ENCODE measurements around the gene MAG. TPM values are rescaled to one million over a fixed set of nuclear protein-coding genes. Genes with fewer than 3 reads are reported as not detected.

MAG gene
- total RNA-seq, 2 donors from 2014 or later, result 0.61 to 1.7 TPM

DNA sequence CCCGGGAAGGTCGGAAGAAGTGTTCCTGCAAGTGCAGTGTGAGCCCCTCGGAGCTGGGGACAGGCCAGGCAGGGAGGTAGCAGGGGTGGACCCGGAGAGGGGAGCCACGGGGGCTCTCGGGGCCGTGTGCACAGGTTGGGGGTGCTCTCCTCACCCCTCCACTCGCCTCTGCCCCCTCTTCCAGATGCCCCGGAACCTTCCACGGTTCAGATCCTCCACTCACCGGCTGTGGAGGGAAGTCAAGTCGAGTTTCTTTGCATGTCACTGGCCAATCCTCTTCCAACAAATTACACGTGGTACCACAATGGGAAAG is 46.0 kb downstream of the MAG start:
- Mint-ChIP-seq H3K36me3 (peaks cover 0 to 7% of the 10 kb centered on the region in 2 donors), H3K9me3 (no peaks in the 10 kb centered on the region), H3K27ac (no peak overlapping the region)
- DNase-seq (ENCODE audit: low spot score in 2 of 2) (no peak), ATAC-seq (no peak)

DNA sequence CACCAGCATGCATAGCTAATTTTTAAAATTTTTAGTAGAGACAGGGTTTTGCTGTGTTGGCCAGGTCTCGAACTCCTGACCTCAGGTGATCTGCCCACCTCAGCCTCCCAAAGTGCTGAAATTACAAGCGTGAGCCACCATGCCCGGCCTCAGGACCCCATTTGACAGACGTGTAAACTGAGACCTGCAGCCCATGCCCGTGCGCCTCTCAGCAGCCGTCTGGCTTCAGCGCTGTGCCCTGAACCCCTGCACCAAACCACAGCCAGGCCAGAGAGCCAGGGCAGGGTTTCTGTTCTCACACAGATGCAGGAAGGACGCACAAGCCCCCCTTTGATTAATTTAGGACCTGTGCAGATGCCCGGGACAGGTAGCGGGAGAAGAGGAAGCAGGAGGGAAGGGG is 48.5 kb downstream of the MAG start:
- no peaks in the 10 kb centered on the region for H3K36me3 Mint-ChIP-seq
- no peaks in the 10 kb centered on the region for H3K9me3 Mint-ChIP-seq
- DNase-seq (ENCODE audit: low spot score in 2 of 2) (no peak), ATAC-seq (no peak)
- no peak overlapping the region for H3K27ac Mint-ChIP-seq

DNA sequence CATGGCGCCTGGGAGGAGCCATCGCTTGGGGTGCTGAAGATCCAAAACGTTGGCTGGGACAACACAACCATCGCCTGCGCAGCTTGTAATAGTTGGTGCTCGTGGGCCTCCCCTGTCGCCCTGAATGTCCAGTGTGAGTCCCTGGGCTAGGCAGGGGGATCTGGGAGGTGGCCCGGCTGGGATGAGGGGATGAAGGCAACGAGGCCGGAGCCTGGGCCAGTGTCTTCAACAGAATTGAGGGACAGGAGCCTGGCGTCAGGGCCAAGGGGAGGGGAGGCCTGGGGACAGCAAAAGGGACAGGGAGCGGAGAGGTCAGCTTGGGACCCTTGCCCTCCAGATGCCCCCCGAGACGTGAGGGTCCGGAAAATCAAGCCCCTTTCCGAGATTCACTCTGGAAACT is 49.0 kb downstream of the MAG start:
- H3K27ac Mint-ChIP-seq, result no peak overlapping the region
- no peak for ATAC-seq

DNA sequence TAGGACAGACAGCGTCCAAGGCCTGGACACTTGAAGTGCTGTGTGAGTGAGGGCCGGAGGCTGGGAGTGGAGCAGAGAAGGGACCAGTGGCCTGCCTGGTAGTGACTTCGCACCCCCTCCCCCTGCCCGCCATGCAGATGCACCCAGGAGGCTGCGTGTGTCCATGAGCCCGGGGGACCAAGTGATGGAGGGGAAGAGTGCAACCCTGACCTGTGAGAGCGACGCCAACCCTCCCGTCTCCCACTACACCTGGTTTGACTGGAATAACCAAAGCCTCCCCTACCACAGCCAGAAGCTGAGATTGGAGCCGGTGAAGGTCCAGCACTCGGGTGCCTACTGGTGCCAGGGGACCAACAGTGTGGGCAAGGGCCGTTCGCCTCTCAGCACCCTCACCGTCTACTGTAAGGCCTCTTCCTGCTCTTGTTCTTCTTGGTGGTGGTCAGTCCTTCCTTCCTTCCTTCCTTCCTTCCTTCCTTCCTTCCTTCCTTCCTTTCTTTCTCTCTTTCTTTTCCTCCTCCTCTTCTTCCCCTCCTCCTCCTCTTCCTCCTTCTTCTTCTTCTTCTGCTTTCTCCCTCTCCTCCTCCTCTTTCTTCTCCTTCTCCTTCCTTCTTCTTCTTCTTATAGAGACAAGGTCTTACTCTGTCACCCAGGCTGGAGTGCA is 49.7 kb downstream of the MAG start:
- no peak for ATAC-seq
- no peaks in the 10 kb centered on the region for H3K36me3 Mint-ChIP-seq
- no peak for DNase-seq (ENCODE audit: low spot score in 2 of 2)
- no peaks in the 10 kb centered on the region for H3K9me3 Mint-ChIP-seq
- peak overlapping the region in 1 of 2 donors; percentile 73 for H3K27ac Mint-ChIP-seq

More for the DNA sequence above, 49.0 kb downstream of the MAG start:
- Mint-ChIP-seq H3K9me3 (no peaks in the 10 kb centered on the region), H3K36me3 (no peaks in the 10 kb centered on the region)
- DNase-seq (ENCODE audit: low spot score in 2 of 2), result no peak

DNA sequence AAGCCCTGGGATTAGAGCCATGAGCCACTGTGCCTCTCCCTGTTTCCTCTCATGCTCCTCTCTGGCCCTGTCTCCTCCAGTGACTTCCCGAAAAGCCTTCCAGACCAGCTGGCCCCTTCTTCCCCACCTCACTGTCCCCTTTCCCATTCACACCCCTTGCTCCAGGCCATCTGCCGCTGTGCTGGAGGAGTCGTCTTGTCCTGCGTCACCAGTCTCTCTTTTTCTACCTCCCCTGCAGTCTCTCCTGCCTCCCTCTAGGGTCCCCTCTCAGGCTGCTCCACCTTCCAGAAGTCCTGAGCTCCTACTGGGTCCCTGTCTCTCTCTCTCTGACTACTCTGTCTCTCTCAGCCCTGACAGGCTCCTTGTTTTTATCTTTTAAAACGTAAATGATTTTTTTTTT is 50.5 kb downstream of the MAG start:
- Mint-ChIP-seq H3K9me3 (no peaks in the 10 kb centered on the region), H3K27ac (peak overlapping the region in 1 of 2 donors; percentile 73), H3K36me3 (no peaks in the 10 kb centered on the region)
- DNase-seq (ENCODE audit: low spot score in 2 of 2), result no peak
- no peak for ATAC-seq

DNA sequence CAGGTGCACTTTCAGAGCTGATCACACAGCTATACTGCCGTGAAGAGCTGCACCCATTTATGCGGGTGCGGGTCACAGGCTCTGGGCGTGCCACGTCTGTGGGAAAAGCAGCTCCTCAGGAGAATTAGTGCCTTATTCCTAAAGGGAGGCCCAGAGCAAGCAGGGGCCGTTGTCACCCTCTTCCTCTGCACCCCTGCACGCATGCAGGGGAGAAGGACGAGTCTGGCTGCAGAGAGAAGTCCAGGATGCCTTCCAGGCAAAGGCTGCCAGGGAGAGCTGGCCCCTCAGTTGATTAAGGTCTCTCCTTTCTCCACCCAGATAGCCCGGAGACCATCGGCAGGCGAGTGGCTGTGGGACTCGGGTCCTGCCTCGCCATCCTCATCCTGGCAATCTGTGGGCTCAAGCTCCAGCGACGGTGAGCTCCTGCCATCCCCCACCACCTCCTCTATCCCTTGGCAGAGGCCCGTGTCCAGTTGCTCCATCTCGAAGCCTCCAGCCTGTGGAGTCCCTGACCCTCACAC is 52.6 kb downstream of the MAG start:
- DNase-seq (ENCODE audit: low spot score in 2 of 2) (peak in 1 of 2 donors; percentile 48), ATAC-seq (no peak)
- H3K27ac Mint-ChIP-seq, result no peak overlapping the region
- H3K36me3 Mint-ChIP-seq, result no peaks in the 10 kb centered on the region
- no peaks in the 10 kb centered on the region for H3K9me3 Mint-ChIP-seq

DNA sequence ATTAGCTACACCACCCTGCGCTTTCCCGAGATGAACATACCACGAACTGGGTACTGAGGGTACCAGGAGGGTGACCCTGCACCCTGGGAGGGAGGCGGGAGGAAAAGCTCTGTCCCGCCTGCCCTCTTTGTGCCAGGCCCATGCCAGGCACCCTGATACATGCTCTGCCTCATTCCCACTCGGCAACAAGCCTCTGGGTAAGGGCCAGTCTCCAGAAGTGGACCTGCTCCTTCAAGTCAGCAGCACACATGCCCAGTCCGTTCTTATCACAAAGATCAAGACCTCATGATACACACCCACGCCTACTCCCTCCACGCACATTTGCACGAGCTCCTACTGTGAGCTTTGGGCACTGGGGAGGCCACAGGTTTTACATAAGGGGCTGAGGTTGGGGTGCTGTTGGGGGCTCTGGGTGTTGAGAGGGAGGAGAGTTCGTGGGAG is 53.7 kb downstream of the MAG start:
- DNase-seq (ENCODE audit: low spot score in 2 of 2) (no peak), ATAC-seq (no peak)
- Mint-ChIP-seq H3K36me3 (no peaks in the 10 kb centered on the region), H3K9me3 (no peaks in the 10 kb centered on the region), H3K27ac (peak overlapping the region; percentile 97 to 99)

DNA sequence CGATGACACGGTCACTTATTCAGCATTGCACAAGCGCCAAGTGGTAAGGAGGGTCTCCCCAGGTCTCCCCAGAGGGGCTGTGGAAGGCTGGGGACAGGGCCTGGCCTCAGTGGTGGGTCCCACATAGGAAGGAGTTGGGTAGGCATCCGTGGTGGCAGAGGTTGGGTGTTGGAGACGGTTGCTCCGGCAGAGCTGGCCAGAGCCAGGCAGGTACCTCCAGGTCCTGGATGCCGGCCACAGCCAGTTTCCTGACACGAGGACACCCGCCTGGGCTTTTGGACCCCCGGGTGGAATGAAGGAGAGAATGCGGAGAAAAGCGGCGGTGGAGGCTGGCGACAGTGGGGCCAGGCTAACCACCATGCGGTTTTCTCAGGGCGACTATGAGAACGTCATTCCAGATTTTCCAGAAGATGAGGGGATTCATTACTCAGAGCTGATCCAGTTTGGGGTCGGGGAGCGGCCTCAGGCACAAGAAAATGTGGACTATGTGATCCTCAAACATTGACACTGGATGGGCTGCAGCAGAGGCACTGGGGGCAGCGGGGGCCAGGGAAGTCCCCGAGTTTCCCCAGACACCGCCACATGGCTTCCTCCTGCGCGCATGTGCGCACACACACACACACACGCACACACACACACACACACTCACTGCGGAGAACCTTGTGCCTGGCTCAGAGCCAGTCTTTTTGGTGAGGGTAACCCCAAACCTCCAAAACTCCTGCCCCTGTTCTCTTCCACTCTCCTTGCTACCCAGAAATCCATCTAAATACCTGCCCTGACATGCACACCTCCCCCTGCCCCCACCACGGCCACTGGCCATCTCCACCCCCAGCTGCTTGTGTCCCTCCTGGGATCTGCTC is 54.5 kb downstream of the MAG start:
- peak overlapping the region; percentile 97 to 99 for H3K27ac Mint-ChIP-seq
- peak; percentile 69 to 81 for DNase-seq (ENCODE audit: low spot score in 2 of 2)
- ATAC-seq, result peak; percentile 36 to 38
- H3K9me3 Mint-ChIP-seq, result no peaks in the 10 kb centered on the region
- H3K36me3 Mint-ChIP-seq, result no peaks in the 10 kb centered on the region

DNA sequence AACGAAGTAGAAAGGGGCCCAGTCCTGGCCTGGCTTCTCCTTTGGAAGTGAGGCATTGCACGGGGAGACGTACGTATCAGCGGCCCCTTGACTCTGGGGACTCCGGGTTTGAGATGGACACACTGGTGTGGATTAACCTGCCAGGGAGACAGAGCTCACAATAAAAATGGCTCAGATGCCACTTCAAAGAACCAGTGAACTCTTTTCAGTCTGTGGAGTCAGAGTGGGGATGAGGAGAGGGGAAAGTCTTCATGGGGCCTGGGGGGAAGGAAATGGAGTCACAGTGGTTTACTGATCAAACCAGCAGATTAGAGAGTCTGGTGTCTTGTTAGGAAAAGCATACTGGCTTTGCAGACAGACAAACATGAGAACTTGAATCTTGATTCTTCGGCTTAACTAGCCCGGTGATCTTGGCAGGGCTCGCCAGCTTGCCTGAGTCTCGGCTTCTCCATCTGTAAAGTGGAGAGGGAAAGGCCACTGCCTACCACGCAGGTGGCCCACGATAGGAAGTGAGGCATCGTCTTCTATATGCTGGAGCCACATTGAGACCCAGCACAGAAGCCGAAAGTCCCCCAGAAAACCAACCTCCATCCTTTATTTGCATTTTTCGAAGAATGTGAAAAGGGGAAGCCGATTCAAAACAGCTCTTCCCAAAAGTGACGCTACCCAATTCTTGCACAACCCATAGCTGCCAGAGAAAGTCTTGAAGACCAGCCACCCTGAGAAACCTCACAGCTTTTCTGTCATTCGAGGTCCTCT is 55.4 kb downstream of the MAG start, which contains the start of gene FFAR1:
TSS of gene FFAR1 (plus strand) at position 732 of the 759 bp plus-strand sequence. CDS start 3,650 bp downstream, outside the sequence.
- Mint-ChIP-seq H3K9me3 (no peaks in the 10 kb centered on the region), H3K36me3 (no peaks in the 10 kb centered on the region)
- DNase-seq (ENCODE audit: low spot score in 2 of 2), result peak; percentile 64 to 80

DNA sequence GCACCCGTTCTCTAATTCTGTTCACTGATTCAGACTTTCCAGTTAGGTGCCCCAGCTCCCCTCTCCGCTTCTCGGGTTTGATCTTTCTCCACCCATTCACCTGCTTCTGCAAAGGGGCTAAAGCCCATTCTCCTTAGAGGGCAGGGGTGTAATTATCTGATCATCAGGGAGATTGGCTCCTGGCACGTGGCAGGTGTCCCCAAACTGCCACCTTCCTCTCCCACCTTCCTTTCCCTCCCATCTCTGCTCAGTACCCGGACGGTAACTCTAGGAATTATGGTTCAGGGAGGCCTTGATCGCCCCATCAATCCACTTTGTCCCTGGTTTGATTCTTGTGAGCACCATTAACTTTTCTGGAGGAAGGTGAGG is 56.0 kb downstream of the MAG start:
- peak overlapping the region; percentile 97 to 99 for H3K27ac Mint-ChIP-seq
- no peaks in the 10 kb centered on the region for H3K36me3 Mint-ChIP-seq
- ATAC-seq (no peak), DNase-seq (ENCODE audit: low spot score in 2 of 2) (no peak)
- H3K9me3 Mint-ChIP-seq, result no peaks in the 10 kb centered on the region

More for the DNA sequence above, 55.4 kb downstream of the MAG start, which contains the start of gene FFAR1:
- peak; percentile 78 to 80 for ATAC-seq
- peak within 1 kb of the TSS; percentile 97 to 99 for H3K27ac Mint-ChIP-seq

DNA sequence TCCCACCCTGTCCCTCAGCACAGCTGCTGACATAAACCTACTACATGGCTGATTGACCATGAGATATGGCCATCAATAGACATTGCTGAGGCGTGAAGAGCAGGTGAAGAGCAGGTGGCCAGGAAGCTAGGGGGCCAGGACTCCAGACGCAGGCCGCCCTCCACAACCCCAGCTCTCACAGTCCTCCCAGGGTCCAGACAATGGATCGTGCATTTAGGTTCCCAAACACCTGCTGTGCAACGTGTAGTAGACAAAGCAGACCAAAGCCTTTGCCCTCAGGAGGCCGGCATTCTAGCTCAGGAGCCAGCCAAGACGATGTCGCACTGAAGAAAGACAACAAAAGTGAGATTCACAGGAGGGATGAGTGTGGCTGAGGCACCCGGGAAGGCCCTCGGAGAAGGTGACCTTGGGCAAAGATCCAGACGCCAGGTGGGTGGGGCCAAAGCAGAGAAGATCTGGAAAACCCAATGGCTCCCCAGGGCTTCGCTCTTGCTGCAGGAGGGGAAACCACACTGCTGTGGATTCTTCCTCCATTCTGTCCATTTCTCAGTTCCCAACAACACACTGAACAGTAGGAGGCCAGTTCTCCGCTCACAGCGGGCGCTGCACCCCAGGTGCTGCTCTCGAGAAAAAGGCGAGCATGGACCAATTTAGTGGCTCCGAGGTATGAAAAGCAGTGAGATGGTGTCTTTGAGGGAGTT is 57.1 kb downstream of the MAG start:
- H3K9me3 Mint-ChIP-seq, result no peaks in the 10 kb centered on the region
- H3K36me3 Mint-ChIP-seq, result no peaks in the 10 kb centered on the region
- ATAC-seq, result no peak
- peak in 1 of 2 donors; percentile 51 for DNase-seq (ENCODE audit: low spot score in 2 of 2)
- H3K27ac Mint-ChIP-seq, result peak overlapping the region in 1 of 2 donors; percentile 99

DNA sequence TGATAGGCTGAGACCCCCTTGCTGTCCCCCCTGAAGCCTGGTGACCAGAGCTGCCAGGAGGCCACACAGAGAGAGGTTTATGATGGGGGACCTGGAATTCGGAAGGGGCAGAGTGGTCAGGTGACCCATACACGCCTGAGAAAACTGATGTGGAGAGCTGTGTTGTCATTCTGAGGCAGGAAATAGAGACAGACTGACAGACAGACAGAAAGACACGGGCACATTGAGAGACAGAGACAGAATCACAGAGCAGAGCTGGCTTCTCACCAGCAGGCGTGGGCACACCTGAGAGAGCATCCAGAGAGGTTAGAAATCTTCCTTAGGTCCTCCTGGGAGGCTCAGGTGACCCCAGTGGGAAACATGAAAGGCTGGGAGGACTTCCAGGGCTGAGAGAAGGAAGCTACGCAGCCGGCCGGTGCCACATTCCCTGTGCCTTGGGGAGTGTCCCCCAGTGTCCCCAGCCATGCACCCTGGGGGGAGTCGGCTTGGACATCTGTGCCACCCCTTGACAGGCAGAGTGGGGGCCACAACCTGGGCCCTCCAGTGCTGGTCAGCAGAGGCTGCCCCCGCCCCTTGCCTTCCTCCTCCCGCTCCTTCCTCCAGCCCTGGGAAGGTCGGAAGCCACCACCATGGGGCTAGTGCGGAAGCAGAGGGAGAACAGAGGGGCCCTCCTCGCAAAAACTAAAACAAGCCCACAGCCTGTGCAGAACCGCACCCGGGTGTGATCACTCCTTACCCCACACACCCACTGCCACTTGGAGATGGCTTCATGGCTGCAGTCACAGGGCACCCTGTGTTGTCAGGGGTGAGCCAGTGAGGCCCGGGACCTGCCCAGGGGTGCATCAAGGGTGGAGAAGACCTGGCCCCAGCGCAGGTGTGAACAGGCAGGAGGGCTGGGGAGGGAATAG is 57.9 kb downstream of the MAG start:
- Mint-ChIP-seq H3K9me3 (no peaks in the 10 kb centered on the region), H3K36me3 (no peaks in the 10 kb centered on the region), H3K27ac (peak overlapping the region; percentile 55 to 99)
- peak in 1 of 2 donors; percentile 52 for DNase-seq (ENCODE audit: low spot score in 2 of 2)
- ATAC-seq, result no peak

DNA sequence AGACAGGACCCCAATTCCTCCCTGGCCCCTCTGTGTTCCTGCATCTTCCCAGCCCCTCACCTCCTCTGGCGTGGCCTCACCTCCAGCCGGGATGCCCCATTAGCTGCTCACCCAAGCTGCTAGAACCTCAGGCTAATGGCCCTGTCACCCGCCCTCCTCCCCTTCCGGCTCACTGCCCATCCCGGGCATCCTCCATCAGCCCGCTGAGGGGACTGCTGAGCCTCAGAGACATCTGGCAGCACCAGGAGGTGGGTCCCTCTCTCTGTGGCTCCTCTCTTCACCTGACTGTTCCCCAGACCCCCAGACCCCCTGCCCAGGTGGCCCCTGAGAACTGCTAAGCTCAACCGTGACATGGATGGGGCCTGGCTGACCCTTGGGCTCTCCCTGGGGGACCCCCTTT is 58.6 kb downstream of the MAG start:
- no peak for ATAC-seq
- Mint-ChIP-seq H3K36me3 (no peaks in the 10 kb centered on the region), H3K27ac (peak overlapping the region in 1 of 2 donors; percentile 76), H3K9me3 (no peaks in the 10 kb centered on the region)
- peak in 1 of 2 donors; percentile 53 for DNase-seq (ENCODE audit: low spot score in 2 of 2)

DNA sequence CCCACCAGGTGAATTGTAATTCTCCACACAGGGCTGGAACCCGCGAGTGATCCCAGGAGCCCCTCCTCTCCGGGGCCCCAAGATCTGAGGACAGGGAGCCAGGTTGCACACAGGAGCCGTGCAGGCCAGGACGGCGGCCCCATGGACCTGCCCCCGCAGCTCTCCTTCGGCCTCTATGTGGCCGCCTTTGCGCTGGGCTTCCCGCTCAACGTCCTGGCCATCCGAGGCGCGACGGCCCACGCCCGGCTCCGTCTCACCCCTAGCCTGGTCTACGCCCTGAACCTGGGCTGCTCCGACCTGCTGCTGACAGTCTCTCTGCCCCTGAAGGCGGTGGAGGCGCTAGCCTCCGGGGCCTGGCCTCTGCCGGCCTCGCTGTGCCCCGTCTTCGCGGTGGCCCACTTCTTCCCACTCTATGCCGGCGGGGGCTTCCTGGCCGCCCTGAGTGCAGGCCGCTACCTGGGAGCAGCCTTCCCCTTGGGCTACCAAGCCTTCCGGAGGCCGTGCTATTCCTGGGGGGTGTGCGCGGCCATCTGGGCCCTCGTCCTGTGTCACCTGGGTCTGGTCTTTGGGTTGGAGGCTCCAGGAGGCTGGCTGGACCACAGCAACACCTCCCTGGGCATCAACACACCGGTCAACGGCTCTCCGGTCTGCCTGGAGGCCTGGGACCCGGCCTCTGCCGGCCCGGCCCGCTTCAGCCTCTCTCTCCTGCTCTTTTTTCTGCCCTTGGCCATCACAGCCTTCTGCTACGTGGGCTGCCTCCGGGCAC is 59.6 kb downstream of the MAG start:
- peak in 1 of 2 donors; percentile 53 for DNase-seq (ENCODE audit: low spot score in 2 of 2)
- Mint-ChIP-seq H3K9me3 (no peaks in the 10 kb centered on the region), H3K27ac (peak overlapping the region in 1 of 2 donors; percentile 76), H3K36me3 (no peaks in the 10 kb centered on the region)
- no peak for ATAC-seq

DNA sequence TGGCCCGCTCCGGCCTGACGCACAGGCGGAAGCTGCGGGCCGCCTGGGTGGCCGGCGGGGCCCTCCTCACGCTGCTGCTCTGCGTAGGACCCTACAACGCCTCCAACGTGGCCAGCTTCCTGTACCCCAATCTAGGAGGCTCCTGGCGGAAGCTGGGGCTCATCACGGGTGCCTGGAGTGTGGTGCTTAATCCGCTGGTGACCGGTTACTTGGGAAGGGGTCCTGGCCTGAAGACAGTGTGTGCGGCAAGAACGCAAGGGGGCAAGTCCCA is 60.2 kb downstream of the MAG start:
- no peak for DNase-seq (ENCODE audit: low spot score in 2 of 2)
- Mint-ChIP-seq H3K36me3 (no peaks in the 10 kb centered on the region), H3K9me3 (no peaks in the 10 kb centered on the region), H3K27ac (peak overlapping the region in 1 of 2 donors; percentile 76)
- no peak for ATAC-seq

All from activated naive CD4-positive, alpha-beta T cell treated with anti-CD3 and anti-CD28 coated beads, Interleukin-2, amount 50 U/mL, for 72 hours (primary cell).